HCT116 (cell line): ENCODE data around the gene CLIC5. TPM values are rescaled to one million over a fixed set of nuclear protein-coding genes. Genes with fewer than 3 reads are reported as not detected.

Source experiments
- ATAC-seq: fragments of 200-7000 bp; cut with Tn5 transposase; 2 replicates; pipeline ENCODE4 v1.9.1; 2020; ENCODE audit warnings: mild to moderate bottlenecking, moderate library complexity
- BruUV-seq: library from RNA; stranded (reverse); fragments of 400-500 nt; replicated peaks from 2 replicates; lab custom pipeline; 2021; lab: Mats Ljungman, UMichigan
- CTCF ChIA-PET: fragments of 300-600 bp; sonication (Branson Sonifier 250); formaldehyde crosslinking; loops from one replicate; lab custom pipeline; 2021; ENCODE audit warnings: antibody characterized with exemption; lab: Charles Lee
- POLR2A ChIA-PET: fragments of 300-600, 350-600 bp; sonication (Branson Sonifier 250); formaldehyde crosslinking; loops from one replicate; lab custom pipeline; 2021; ENCODE audit warnings: antibody characterized with exemption; lab: Charles Lee
- RAD21 ChIA-PET, 2 experiments: fragments of 300-600 bp; sonication (Branson Sonifier 250); formaldehyde crosslinking; loops; one replicate each; lab custom pipeline; 2023; ENCODE audit warnings: low total read pairs in 2 of 2; ENCODE audit not compliant: uncharacterized antibody in 2 of 2, unreplicated experiment in 2 of 2, low non-redundant PET in 1 of 2; lab: Charles Lee
- DNase-seq: peaks from one replicate; pipeline ENCODE4 v3.0.0-alpha.2; 2010; ENCODE audit warnings: low read depth, low spot score
- H2AFZ ChIP-seq: fragments of 200-600 bp; shearing (Covaris generic), sonication (generic); 2 replicates; pipeline ENCODE4 v1.6.1; 2017; ENCODE audit warnings: low read depth, mixed run types, mixed read lengths, antibody characterized with exemption, low read length; ENCODE audit not compliant: poor library complexity, severe bottlenecking
- H3K27ac ChIP-seq: 2 replicates; pipeline ENCODE4 v1.5.1; 2012; ENCODE audit warnings: low read depth, low read length
- H3K27me3 ChIP-seq: fragments of 200-600 bp; sonication (generic); 2 replicates; pipeline ENCODE4 v1.6.1; 2016; ENCODE audit warnings: mixed run types, low read length, mixed read lengths; ENCODE audit not compliant: insufficient read depth
- H3K36me3 ChIP-seq, 2 experiments: fragments of 200-500 bp in 1 of 2; fragments of 200-600 bp in 1 of 2; sonication (Bioruptor generic) in 1 of 2; sonication (generic) in 1 of 2; 2 replicates each; pipeline versions ENCODE4 v1.5.1 to v1.6.1; 2014 to 2016; ENCODE audit warnings: low read length in 2 of 2, inconsistent platforms in 1 of 2, mixed read lengths in 1 of 2, mixed run types in 1 of 2; ENCODE audit not compliant: insufficient read depth in 2 of 2, control insufficient read depth in 1 of 2
- H3K4me1 ChIP-seq, 2 experiments: fragments of 200-600 bp in 1 of 2; sonication (generic) in 1 of 2; 2 replicates each; pipeline versions ENCODE4 v1.5.1 to v1.6.1; 2012 to 2017; ENCODE audit warnings: low read length in 2 of 2, inconsistent platforms in 1 of 2, mild to moderate bottlenecking in 1 of 2, mixed read lengths in 1 of 2, mixed run types in 1 of 2, moderate library complexity in 1 of 2; ENCODE audit not compliant: insufficient read depth in 2 of 2, control insufficient read depth in 1 of 2
- H3K4me2 ChIP-seq: fragments of 200-600 bp; sonication (generic); 2 replicates; pipeline ENCODE4 v1.6.1; 2017; ENCODE audit warnings: mixed run types, low read length, mixed read lengths
- H3K4me3 ChIP-seq, 2 experiments: fragments of 200-600 bp in 1 of 2; sonication (generic) in 1 of 2; replicated peaks in 1 of 2; 2 replicates each; pipeline ENCODE4 v1.5.1; 2011 to 2016; ENCODE audit warnings: low read length in 2 of 2, control low read depth in 1 of 2, low read depth in 1 of 2, mild to moderate bottlenecking in 1 of 2, mixed read lengths in 1 of 2, mixed run types in 1 of 2
- H3K79me2 ChIP-seq: fragments of 200-600 bp; sonication (generic); 2 replicates; pipeline ENCODE4 v1.6.1; 2017; ENCODE audit warnings: mild to moderate bottlenecking, mixed run types, low read length, moderate library complexity, mixed read lengths; ENCODE audit not compliant: insufficient read depth
- H3K9ac ChIP-seq: fragments of 200-600 bp; sonication (generic); 2 replicates; pipeline ENCODE4 v1.6.1; 2016; ENCODE audit warnings: low read length, mixed read lengths
- H3K9me2 ChIP-seq: fragments of 200-600 bp; sonication (generic), shearing (Covaris generic); 2 replicates; pipeline ENCODE4 v1.6.1; 2017; ENCODE audit warnings: mixed run types, mild to moderate bottlenecking, moderate library complexity; ENCODE audit not compliant: insufficient read depth
- H3K9me3 ChIP-seq, 2 experiments: fragments of 200-500 bp in 1 of 2; fragments of 200-600 bp in 1 of 2; sonication (Bioruptor generic) in 1 of 2; sonication (generic) in 1 of 2; 2 replicates each; pipeline ENCODE4 v1.6.1; 2014 to 2017; ENCODE audit warnings: low read length in 2 of 2, mixed read lengths in 2 of 2, inconsistent platforms in 1 of 2, low read depth in 1 of 2, mild to moderate bottlenecking in 1 of 2, mixed run types in 1 of 2, moderate library complexity in 1 of 2; ENCODE audit not compliant: control insufficient read depth in 1 of 2, insufficient read depth in 1 of 2
- H4K20me1 ChIP-seq: fragments of 200-600 bp; sonication (generic), shearing (Covaris generic); 2 replicates; pipeline ENCODE4 v1.6.1; 2017; ENCODE audit warnings: mixed run types, mild to moderate bottlenecking, moderate library complexity; ENCODE audit not compliant: insufficient read depth
- CEBPB ChIP-seq: IDR thresholded peaks from 2 replicates; pipeline ENCODE4 v1.6.1; 2012; ENCODE audit warnings: low read depth
- EGR1 ChIP-seq: IDR thresholded peaks from 2 replicates; pipeline ENCODE4 v1.6.1; 2012; ENCODE audit warnings: low read depth
- ELF1 ChIP-seq: IDR thresholded peaks from 2 replicates; pipeline ENCODE4 v1.6.1; 2012; ENCODE audit warnings: low read depth, borderline replicate concordance
- EZH2 ChIP-seq: fragments of 200-600 bp; sonication (generic); IDR thresholded peaks from 2 replicates; pipeline ENCODE4 v1.6.1; 2017; ENCODE audit warnings: antibody characterized with exemption, mixed run types
- FOSL1 ChIP-seq: IDR thresholded peaks from 2 replicates; pipeline ENCODE4 v1.6.1; 2012; ENCODE audit warnings: low read depth
- JUND ChIP-seq: IDR thresholded peaks from 2 replicates; pipeline ENCODE4 v1.6.1; 2012
- MAX ChIP-seq: IDR thresholded peaks from 2 replicates; pipeline ENCODE4 v1.6.1; 2012
- POLR2A ChIP-seq: IDR thresholded peaks from 2 replicates; pipeline ENCODE4 v1.7.0; 2011; ENCODE audit warnings: borderline replicate concordance; ENCODE audit not compliant: insufficient read depth, insufficient read length; ENCODE audit errors: extremely low read depth
- RAD21 ChIP-seq: IDR thresholded peaks from 2 replicates; pipeline ENCODE4 v1.6.1; 2012; ENCODE audit warnings: low read depth, mild to moderate bottlenecking
- SIN3A ChIP-seq: IDR thresholded peaks from 2 replicates; pipeline ENCODE4 v1.6.1; 2012; ENCODE audit warnings: low read depth
- SP1 ChIP-seq: IDR thresholded peaks from 2 replicates; pipeline ENCODE4 v1.6.1; 2012; ENCODE audit warnings: low read depth
- SRF ChIP-seq: IDR thresholded peaks from 2 replicates; pipeline ENCODE4 v1.6.1; 2012; ENCODE audit warnings: low read depth
- TCF7L2 ChIP-seq: IDR thresholded peaks from 2 replicates; pipeline ENCODE4 v1.7.0; 2011; ENCODE audit warnings: borderline replicate concordance, inconsistent platforms; ENCODE audit not compliant: insufficient read depth, insufficient read length; ENCODE audit errors: extremely low read depth
- ZBTB33 ChIP-seq: IDR thresholded peaks from 2 replicates; pipeline ENCODE4 v1.6.1; 2011; ENCODE audit warnings: mild to moderate bottlenecking, low read length, moderate library complexity; ENCODE audit not compliant: insufficient replicate concordance; ENCODE audit errors: extremely low read depth
- ZFX ChIP-seq: fragments of 450-650 bp; IDR thresholded peaks from 2 replicates; pipeline ENCODE4 v1.6.1; 2017
- intact Hi-C: fragments of 100-400 bp; cut with micrococcal nuclease; formaldehyde crosslinking; loops from 2 replicates; pipeline ENCODE4 v1.10.0; 2022
- total RNA-seq: library from RNA; stranded (reverse); gene quantifications from one replicate; pipeline ENCODE4 v1.2.1, GENCODE V29; 2021; ENCODE audit not compliant: unreplicated experiment
- TF ChIP-seq, protein P1 (sequence below): IDR thresholded peaks from 2 replicates; pipeline ENCODE4 v1.6.1; 2012; ENCODE audit warnings: low read depth
- TF ChIP-seq, protein P2 (sequence below): IDR thresholded peaks from 2 replicates; pipeline ENCODE4 v1.6.1; 2012

Gene CLIC5
- total RNA-seq, 1 experiment from 2014 or later = 0.20 TPM

- TF ChIP-seq, protein P1, sequence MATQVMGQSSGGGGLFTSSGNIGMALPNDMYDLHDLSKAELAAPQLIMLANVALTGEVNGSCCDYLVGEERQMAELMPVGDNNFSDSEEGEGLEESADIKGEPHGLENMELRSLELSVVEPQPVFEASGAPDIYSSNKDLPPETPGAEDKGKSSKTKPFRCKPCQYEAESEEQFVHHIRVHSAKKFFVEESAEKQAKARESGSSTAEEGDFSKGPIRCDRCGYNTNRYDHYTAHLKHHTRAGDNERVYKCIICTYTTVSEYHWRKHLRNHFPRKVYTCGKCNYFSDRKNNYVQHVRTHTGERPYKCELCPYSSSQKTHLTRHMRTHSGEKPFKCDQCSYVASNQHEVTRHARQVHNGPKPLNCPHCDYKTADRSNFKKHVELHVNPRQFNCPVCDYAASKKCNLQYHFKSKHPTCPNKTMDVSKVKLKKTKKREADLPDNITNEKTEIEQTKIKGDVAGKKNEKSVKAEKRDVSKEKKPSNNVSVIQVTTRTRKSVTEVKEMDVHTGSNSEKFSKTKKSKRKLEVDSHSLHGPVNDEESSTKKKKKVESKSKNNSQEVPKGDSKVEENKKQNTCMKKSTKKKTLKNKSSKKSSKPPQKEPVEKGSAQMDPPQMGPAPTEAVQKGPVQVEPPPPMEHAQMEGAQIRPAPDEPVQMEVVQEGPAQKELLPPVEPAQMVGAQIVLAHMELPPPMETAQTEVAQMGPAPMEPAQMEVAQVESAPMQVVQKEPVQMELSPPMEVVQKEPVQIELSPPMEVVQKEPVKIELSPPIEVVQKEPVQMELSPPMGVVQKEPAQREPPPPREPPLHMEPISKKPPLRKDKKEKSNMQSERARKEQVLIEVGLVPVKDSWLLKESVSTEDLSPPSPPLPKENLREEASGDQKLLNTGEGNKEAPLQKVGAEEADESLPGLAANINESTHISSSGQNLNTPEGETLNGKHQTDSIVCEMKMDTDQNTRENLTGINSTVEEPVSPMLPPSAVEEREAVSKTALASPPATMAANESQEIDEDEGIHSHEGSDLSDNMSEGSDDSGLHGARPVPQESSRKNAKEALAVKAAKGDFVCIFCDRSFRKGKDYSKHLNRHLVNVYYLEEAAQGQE = no peak
- TF ChIP-seq ZFX (no peak), EZH2 (no peak), POLR2A (no peak), MAX (no peak), EGR1 (no peak)
These were observed 116.0 kb downstream of the CLIC5 start (continued) for GRCh38 chr6:45899683-45899946.

DNA sequence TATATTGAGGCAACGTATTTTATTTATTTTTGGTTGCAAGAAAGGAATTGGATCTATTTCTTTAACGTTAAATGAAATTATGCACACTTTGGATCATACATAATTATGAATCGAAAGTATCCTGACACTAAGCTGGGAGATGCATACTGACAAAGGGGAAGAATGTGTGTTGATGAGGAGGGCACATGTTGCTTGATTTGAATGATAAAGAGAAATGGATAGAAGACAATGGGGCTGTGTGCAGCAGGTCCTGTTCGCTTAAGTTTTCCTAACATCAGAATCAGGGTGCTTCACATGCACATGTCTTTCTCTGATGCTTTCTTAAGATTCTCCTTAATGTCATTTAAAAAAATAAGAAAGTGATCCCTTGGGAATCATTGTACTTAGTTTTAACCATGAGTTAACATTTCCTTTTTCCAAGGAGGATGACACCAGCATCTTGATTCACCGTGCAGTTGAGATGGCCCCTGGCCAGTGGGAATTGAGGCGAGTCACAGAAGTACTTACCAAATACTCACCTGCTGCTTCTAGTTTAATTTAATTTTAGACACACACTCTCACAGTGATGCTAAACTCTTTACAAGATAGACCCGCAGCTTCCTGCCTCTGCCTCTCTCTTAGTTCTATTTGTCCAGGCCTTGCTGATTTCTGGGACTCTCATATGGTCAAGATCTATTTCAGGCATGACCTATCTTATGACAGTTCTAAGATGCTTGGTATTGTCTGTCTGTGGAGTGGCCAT lies 116.5 kb downstream of the CLIC5 start:
- POLR2A ChIA-PET = no interaction called here
- Histone ChIP-seq H3K9me3 (no peaks in the 10 kb centered on the region), H4K20me1 (no peaks in the 10 kb centered on the region), H3K4me1 (no peaks in the 10 kb centered on the region), H3K9me2 (no peaks in the 10 kb centered on the region), H3K27ac (no peak overlapping the region), H3K36me3 (no peaks in the 10 kb centered on the region), H3K4me3 (no peak overlapping the region), H3K9ac (no peak overlapping the region), H3K4me2 (no peak overlapping the region), H3K79me2 (no peaks in the 10 kb centered on the region), H3K27me3 (no peaks in the 10 kb centered on the region), H2AFZ (no peak overlapping the region)
- CTCF ChIA-PET = no interaction called here
- BruUV-seq = no TSS peak
- DNase-seq = no peak
- intact Hi-C loops = no loop called here
- RAD21 ChIA-PET = no interaction called here
- no peak for ATAC-seq
- TF ChIP-seq FOSL1 (no peak), CEBPB (no peak), SIN3A (no peak), ZBTB33 (no peak), MAX (no peak), RAD21 (no peak), JUND (no peak), SRF (no peak), TCF7L2 (no peak), SP1 (no peak), ELF1 (no peak)
- TF ChIP-seq, protein P1 = no peak
- TF ChIP-seq, protein P2, sequence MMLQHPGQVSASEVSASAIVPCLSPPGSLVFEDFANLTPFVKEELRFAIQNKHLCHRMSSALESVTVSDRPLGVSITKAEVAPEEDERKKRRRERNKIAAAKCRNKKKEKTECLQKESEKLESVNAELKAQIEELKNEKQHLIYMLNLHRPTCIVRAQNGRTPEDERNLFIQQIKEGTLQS = no peak
